Naive thymus-derived CD4-positive, alpha-beta T cell (primary cell): ENCODE measurements around the gene DENND1A. TPM values are rescaled to one million over a fixed set of nuclear protein-coding genes. Genes with fewer than 3 reads are reported as not detected.

Source experiments
- ATAC-seq: fragments of 150-1000 bp; cut with Tn5 transposase; 2 replicates; pipeline ENCODE4 v1.10.0; 2021; ENCODE audit warnings: mild to moderate bottlenecking, moderate library complexity
- CTCF ChIA-PET: fragments of 350-600 bp; sonication (Branson Sonifier 250); formaldehyde crosslinking; loops from one replicate; lab custom pipeline; 2021; ENCODE audit warnings: antibody characterized with exemption; lab: Charles Lee
- POLR2A ChIA-PET: fragments of 350-600 bp; sonication (Branson Sonifier 250); formaldehyde crosslinking; loops from one replicate; lab custom pipeline; 2021; ENCODE audit warnings: antibody characterized with exemption, inconsistent platforms; lab: Charles Lee
- DNase-seq, 9 donors: peaks; one replicate each; pipeline versions ENCODE4 v3.0.0 to v3.0.0-alpha.2; 2020 to 2022; ENCODE audit warnings: mixed read lengths in 1 of 9
- H3K27ac ChIP-seq: one replicate; pipeline ENCODE4 v1.7.0; 2013; ENCODE audit warnings: mild to moderate bottlenecking, low read depth, low read length, moderate library complexity
- H3K27me3 ChIP-seq, 2 donors: one replicate each; pipeline ENCODE4 v1.7.0; 2013; ENCODE audit warnings: low read length in 2 of 2, mild to moderate bottlenecking in 2 of 2, moderate library complexity in 2 of 2; ENCODE audit not compliant: control insufficient read depth in 2 of 2, insufficient read depth in 2 of 2
- H3K36me3 ChIP-seq, 3 experiments: 1 replicate in 2 of 3; 2 replicates in 1 of 3; pipeline ENCODE4 v1.7.0; 2013; ENCODE audit warnings: low read length in 3 of 3, mild to moderate bottlenecking in 3 of 3, moderate library complexity in 1 of 3; ENCODE audit not compliant: insufficient read depth in 3 of 3, control insufficient read depth in 2 of 3
- H3K4me1 ChIP-seq, 2 donors: one replicate each; pipeline ENCODE4 v1.7.0; 2013; ENCODE audit warnings: low read length in 2 of 2, mild to moderate bottlenecking in 2 of 2, moderate library complexity in 1 of 2; ENCODE audit not compliant: control insufficient read depth in 2 of 2, insufficient read depth in 2 of 2
- H3K4me3 ChIP-seq: 2 replicates; pipeline ENCODE4 v1.7.0; 2013; ENCODE audit warnings: mild to moderate bottlenecking, low read length
- H3K9me3 ChIP-seq, 3 experiments: 1 replicate in 2 of 3; 2 replicates in 1 of 3; pipeline ENCODE4 v1.7.0; 2013; ENCODE audit warnings: low read length in 3 of 3; ENCODE audit not compliant: control insufficient read depth in 2 of 3
- H3K27ac Mint-ChIP-seq, 9 donors: one replicate each; pipeline ENCODE4 v1.8.0; 2020 to 2022; ENCODE audit warnings: mixed read lengths in 9 of 9, mild to moderate bottlenecking in 8 of 9, moderate library complexity in 5 of 9, inconsistent platforms in 2 of 9
- H3K27me3 Mint-ChIP-seq, 5 donors: one replicate each; pipeline ENCODE4 v1.8.0; 2021 to 2022; ENCODE audit warnings: mixed read lengths in 5 of 5, mild to moderate bottlenecking in 1 of 5
- H3K36me3 Mint-ChIP-seq, 5 donors: one replicate each; pipeline ENCODE4 v1.8.0; 2020 to 2022; ENCODE audit warnings: mixed read lengths in 5 of 5, mild to moderate bottlenecking in 3 of 5, inconsistent platforms in 1 of 5
- H3K4me1 Mint-ChIP-seq, 7 donors: one replicate each; pipeline ENCODE4 v1.8.0; 2020 to 2022; ENCODE audit warnings: mixed read lengths in 7 of 7, mild to moderate bottlenecking in 3 of 7, inconsistent platforms in 1 of 7
- H3K4me3 Mint-ChIP-seq, 10 donors: one replicate each; pipeline ENCODE4 v1.8.0; 2020 to 2022; ENCODE audit warnings: mild to moderate bottlenecking in 10 of 10, mixed read lengths in 10 of 10, moderate library complexity in 6 of 10, inconsistent platforms in 2 of 10
- H3K9me3 Mint-ChIP-seq, 11 donors: one replicate each; pipeline ENCODE4 v1.8.0; 2020 to 2022; ENCODE audit warnings: mixed read lengths in 11 of 11, mild to moderate bottlenecking in 4 of 11, inconsistent platforms in 1 of 11, moderate library complexity in 1 of 11
- intact Hi-C, 2 donors: fragments of 100-400 bp; cut with micrococcal nuclease; formaldehyde crosslinking; loops; one replicate each; pipeline ENCODE4 v1.15.1; 2023
- polyA plus RNA-seq, 2 donors: library from polyadenylated mRNA; unstranded; fragments of 300-500 nt; fragmentation: Illumina TruSeq; gene quantifications; one replicate each; pipeline ENCODE4 v1.2.3, GENCODE V29; 2021
- total RNA-seq, 6 experiments: library from RNA in 5 of 6; stranded (reverse) in 5 of 6; gene quantifications; 1 replicate in 5 of 6; 2 replicates in 1 of 6; pipeline ENCODE4 v1.2.3 and lab custom pipeline; 2021 to 2026

Gene DENND1A
- total and polyA plus RNA-seq, 7 experiments from 2014 or later, result 4.6 to 41.1 (median 16.5) TPM

DNA sequence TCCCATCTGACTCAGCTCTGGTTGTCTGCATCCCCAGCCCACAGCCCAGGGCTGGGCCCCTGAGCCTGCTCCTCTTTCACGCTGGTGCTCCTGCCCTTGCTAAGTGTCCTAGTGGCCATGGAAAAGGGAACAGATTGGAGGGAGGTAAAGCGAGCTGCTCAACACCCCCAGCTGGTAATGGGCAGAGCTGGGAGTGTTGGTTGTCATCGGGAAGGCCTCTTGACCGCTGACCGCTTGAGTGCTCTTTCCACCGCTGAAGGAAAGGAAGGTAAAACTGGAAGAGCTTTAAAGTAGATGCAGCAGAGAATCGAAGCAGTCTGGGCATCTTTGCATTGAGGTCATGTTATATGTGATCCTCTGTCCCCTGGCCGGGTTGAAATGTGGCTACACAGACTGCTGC, 513.8 kb downstream of the DENND1A start:
- Mint-ChIP-seq H3K27ac (no peak overlapping the region), H3K4me1 (peaks cover 0 to 6% (median 0%) of the 10 kb centered on the region in 7 donors), H3K4me3 (no peak overlapping the region), H3K36me3 (peaks cover 0 to 28% (median 12%) of the 10 kb centered on the region in 5 donors), H3K27me3 (no peaks in the 10 kb centered on the region), H3K9me3 (no peaks in the 10 kb centered on the region)
- no peak overlapping the region for H3K27ac ChIP-seq
- intact Hi-C loops, result no loop called here
- H3K4me3 ChIP-seq, result no peak overlapping the region
- peaks cover 0 to 16% (median 0%) of the 10 kb centered on the region in 3 experiments for H3K36me3 ChIP-seq
- no peaks in the 10 kb centered on the region for H3K4me1 ChIP-seq
- POLR2A ChIA-PET, result no interaction called here
- ATAC-seq (no peak), DNase-seq (no peak)
- no peaks in the 10 kb centered on the region for H3K27me3 ChIP-seq
- CTCF ChIA-PET, result no interaction called here
- no peaks in the 10 kb centered on the region for H3K9me3 ChIP-seq

DNA sequence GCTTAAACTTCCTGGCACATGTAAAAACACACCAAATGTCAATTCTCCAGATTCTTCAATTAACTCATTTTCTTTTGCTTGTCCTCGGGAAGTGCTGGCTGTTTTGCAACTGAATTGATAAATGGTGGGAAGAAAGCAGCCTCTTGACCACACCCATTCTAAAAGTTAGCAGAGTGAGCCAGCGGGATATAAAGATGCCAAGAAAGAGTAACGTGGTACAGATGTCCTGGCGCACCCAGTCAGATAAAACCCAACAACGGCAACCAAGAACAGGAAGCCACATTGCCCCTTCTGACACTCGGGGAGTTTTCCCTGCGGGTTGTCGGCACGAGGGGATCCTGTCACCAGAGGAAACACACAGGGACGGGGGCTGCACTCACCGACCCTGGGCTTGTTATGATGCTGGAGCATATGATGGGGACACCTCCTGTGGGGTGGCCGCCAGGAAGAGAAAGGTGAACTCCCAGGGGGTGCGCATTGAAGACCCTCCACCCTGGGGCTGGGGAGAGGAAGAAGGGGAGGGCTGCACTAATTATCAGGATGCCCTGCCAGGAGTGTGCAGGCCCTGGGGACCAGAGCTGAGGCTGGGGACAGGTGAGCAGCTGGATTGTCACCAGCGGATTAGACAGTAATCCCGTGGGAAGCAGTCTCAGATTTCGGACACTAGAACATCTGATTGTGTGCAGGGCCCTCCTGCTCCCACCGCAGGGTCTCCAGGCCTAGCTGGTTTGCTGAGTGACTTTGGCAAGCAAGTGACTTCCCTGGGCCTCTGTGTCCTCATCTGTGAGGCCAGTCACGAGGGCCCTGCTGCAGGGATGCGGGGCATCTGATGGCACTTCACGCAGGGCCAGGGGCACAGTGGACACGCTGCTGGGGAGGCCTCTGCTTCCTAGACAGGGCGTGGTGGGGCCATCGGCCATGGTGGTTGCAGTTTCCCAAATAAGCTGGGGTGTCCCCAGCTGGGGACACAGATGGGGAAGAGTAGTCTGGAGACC, 514.7 kb downstream of the DENND1A start:
- H3K9me3 ChIP-seq, result no peaks in the 10 kb centered on the region
- ChIA-PET POLR2A (no interaction called here), CTCF (no interaction called here)
- no peak overlapping the region for H3K27ac ChIP-seq
- peaks cover 0 to 6% (median 0%) of the 10 kb centered on the region in 7 donors for H3K4me1 Mint-ChIP-seq
- no peaks in the 10 kb centered on the region for H3K4me1 ChIP-seq
- no peaks in the 10 kb centered on the region for H3K9me3 Mint-ChIP-seq
- DNase-seq, result no peak
- peaks cover 0 to 25% (median 12%) of the 10 kb centered on the region in 5 donors for H3K36me3 Mint-ChIP-seq
- no peak overlapping the region for H3K27ac Mint-ChIP-seq
- intact Hi-C loops, result no loop called here
- no peak for ATAC-seq
- no peak overlapping the region for H3K4me3 ChIP-seq
- no peaks in the 10 kb centered on the region for H3K27me3 ChIP-seq
- no peaks in the 10 kb centered on the region for H3K27me3 Mint-ChIP-seq
- peaks cover 0 to 14% (median 0%) of the 10 kb centered on the region in 3 experiments for H3K36me3 ChIP-seq
- no peak overlapping the region for H3K4me3 Mint-ChIP-seq

DNA sequence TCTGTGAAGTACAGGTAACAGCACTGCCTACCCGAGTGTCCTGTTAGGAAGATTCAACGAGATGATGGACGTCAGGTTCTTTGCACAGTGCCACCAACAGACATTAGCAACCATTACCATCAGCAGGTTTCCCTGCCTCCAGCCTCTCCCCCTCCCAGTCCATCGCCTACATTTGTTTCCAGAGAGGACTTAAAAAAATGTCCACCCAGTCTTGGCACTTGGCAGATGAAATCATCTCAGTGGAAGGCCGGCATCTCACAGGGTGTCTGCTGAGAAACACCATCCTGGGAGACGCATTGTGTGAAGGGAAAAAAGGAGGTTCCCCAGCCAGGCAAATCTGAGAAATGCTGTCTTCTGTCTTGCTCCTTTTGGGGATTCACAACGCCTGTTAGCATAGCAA, 515.7 kb downstream of the DENND1A start:
- Mint-ChIP-seq H3K4me1 (peaks cover 0 to 4% (median 0%) of the 10 kb centered on the region in 7 donors), H3K4me3 (no peak overlapping the region), H3K9me3 (no peaks in the 10 kb centered on the region), H3K36me3 (peaks cover 0 to 19% (median 6%) of the 10 kb centered on the region in 5 donors), H3K27ac (no peak overlapping the region), H3K27me3 (no peaks in the 10 kb centered on the region)
- ATAC-seq (no peak), DNase-seq (no peak)
- Histone ChIP-seq H3K27ac (no peak overlapping the region), H3K4me3 (no peak overlapping the region), H3K9me3 (no peaks in the 10 kb centered on the region), H3K4me1 (no peaks in the 10 kb centered on the region), H3K36me3 (peaks cover 0 to 3% (median 0%) of the 10 kb centered on the region in 3 experiments), H3K27me3 (no peaks in the 10 kb centered on the region)
- intact Hi-C loops, result no loop called here
- CTCF ChIA-PET, result no interaction called here
- POLR2A ChIA-PET, result no interaction called here

DNA sequence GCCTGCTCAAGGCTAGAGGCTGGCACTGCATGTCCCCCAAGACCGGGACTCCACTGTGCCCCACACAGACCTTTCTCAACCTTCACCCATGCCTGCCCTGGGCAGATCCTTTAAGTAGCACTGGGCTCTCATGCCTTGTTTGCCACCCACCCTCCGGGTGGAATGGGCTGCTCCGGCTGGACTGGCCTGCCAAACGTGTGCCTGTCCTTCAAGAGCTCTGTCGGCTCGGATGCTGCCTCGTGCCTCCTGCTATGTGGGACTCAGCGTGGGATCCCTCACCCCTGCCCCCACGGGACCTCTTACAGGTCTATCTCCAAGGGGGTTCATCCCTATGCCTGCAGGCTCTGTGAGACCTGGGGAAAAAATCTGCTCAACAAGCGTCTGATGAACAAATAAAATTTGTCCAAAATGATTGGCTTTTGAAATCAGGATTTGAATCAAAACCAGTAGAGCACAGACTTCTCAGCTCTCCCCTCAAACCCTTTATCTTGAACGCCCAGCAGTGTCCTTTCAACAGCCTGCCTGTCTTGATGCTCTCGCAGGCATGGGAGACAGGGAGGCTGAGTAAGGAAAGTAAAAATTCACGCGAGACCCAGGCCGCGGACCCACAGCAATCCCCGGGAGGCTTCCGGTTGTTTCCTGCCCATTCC, 517.6 kb downstream of the DENND1A start:
- intact Hi-C loops, result no loop called here
- no peak overlapping the region for H3K27ac Mint-ChIP-seq
- Histone ChIP-seq H3K9me3 (no peaks in the 10 kb centered on the region), H3K36me3 (no peaks in the 10 kb centered on the region), H3K27me3 (no peaks in the 10 kb centered on the region), H3K4me1 (no peaks in the 10 kb centered on the region), H3K4me3 (no peak overlapping the region), H3K27ac (no peak overlapping the region)
- DNase-seq (no peak), ATAC-seq (no peak)
- peaks cover 0 to 2% (median 0%) of the 10 kb centered on the region in 7 donors for H3K4me1 Mint-ChIP-seq
- ChIA-PET POLR2A (no interaction called here), CTCF (no interaction called here)
- no peaks in the 10 kb centered on the region for H3K9me3 Mint-ChIP-seq
- H3K27me3 Mint-ChIP-seq, result no peaks in the 10 kb centered on the region
- H3K4me3 Mint-ChIP-seq, result no peak overlapping the region
- H3K36me3 Mint-ChIP-seq, result peaks cover 0 to 16% (median 6%) of the 10 kb centered on the region in 5 donors

GRCh38 chr9:123411636-123412035, 518.3 kb downstream of the DENND1A start:
- Histone ChIP-seq H3K36me3 (no peaks in the 10 kb centered on the region), H3K4me3 (no peak overlapping the region), H3K27ac (no peak overlapping the region), H3K9me3 (no peaks in the 10 kb centered on the region), H3K4me1 (no peaks in the 10 kb centered on the region), H3K27me3 (no peaks in the 10 kb centered on the region)
- peaks cover 0 to 9% (median 3%) of the 10 kb centered on the region in 7 donors for H3K4me1 Mint-ChIP-seq
- DNase-seq (no peak), ATAC-seq (no peak)
- no peak overlapping the region for H3K4me3 Mint-ChIP-seq
- ChIA-PET POLR2A (no interaction called here), CTCF (no interaction called here)
- intact Hi-C loops, result no loop called here
- H3K27ac Mint-ChIP-seq, result no peak overlapping the region
- peaks cover 0 to 15% (median 6%) of the 10 kb centered on the region in 5 donors for H3K36me3 Mint-ChIP-seq
- no peaks in the 10 kb centered on the region for H3K27me3 Mint-ChIP-seq
- H3K9me3 Mint-ChIP-seq, result no peaks in the 10 kb centered on the region

GRCh38 chr9:123411191-123411590, 518.7 kb downstream of the DENND1A start:
- Mint-ChIP-seq H3K27me3 (no peaks in the 10 kb centered on the region), H3K27ac (no peak overlapping the region), H3K9me3 (no peaks in the 10 kb centered on the region), H3K4me3 (no peak overlapping the region), H3K36me3 (peaks cover 0 to 11% (median 5%) of the 10 kb centered on the region in 5 donors), H3K4me1 (peaks cover 0 to 13% (median 8%) of the 10 kb centered on the region in 7 donors)
- no peaks in the 10 kb centered on the region for H3K27me3 ChIP-seq
- POLR2A ChIA-PET, result no interaction called here
- intact Hi-C loops, result no loop called here
- H3K4me1 ChIP-seq, result peaks cover 0 to 1% of the 10 kb centered on the region in 2 donors
- ATAC-seq (no peak), DNase-seq (no peak)
- no peaks in the 10 kb centered on the region for H3K36me3 ChIP-seq
- no peak overlapping the region for H3K4me3 ChIP-seq
- H3K27ac ChIP-seq, result no peak overlapping the region
- CTCF ChIA-PET, result no interaction called here
- no peaks in the 10 kb centered on the region for H3K9me3 ChIP-seq
